Skin epidermis (tissue), 12 donors: ENCODE measurements around the gene NPPB.
"Not testable (repeated sequence)": the region's sequence is repeated elsewhere in the genome, so short reads cannot be mapped to it uniquely, and the experiment has no call there.

ENCODE experiments used
- H3K27ac ChIP-seq, 21 experiments: fragments of 200-600 bp; sonication (generic) in 11 of 21; one replicate each; pipeline ENCODE4 v1.5.0; 2020; ENCODE audit warnings: mild to moderate bottlenecking in 3 of 21, inconsistent platforms in 2 of 21, moderate library complexity in 2 of 21
- H3K4me3 ChIP-seq, 7 experiments: fragments of 200-600 bp; sonication (generic) in 2 of 7; one replicate each; pipeline ENCODE4 v1.5.0; 2020; ENCODE audit warnings: inconsistent platforms in 2 of 7, mild to moderate bottlenecking in 2 of 7, moderate library complexity in 1 of 7

NPPB gene

DNA sequence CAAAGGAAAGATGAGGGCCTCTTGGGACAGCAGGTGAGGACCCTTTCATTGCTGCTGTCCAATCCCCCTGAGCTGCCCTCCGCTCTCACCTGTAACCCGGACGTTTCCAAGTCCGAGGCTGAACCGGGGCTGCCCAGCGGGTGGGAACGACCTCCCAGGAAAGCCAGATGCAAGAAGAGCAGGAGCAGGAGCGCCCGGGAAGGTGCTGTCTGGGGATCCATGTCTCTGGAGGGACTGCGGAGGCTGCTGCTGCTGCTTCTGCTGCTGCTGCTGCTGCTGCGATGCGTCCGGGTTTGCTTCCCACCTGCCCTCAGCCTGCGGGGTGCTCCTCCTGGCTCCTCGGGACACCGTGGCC lies at the start of gene NPPB:
NPPB (minus strand) TSS at position 333 of the 355 bp plus-strand sequence; CDS start at position 221, 112 bp downstream.
- H3K4me3 ChIP-seq: no peak within 1 kb of the TSS
- H3K27ac ChIP-seq: no peak within 1 kb of the TSS

DNA sequence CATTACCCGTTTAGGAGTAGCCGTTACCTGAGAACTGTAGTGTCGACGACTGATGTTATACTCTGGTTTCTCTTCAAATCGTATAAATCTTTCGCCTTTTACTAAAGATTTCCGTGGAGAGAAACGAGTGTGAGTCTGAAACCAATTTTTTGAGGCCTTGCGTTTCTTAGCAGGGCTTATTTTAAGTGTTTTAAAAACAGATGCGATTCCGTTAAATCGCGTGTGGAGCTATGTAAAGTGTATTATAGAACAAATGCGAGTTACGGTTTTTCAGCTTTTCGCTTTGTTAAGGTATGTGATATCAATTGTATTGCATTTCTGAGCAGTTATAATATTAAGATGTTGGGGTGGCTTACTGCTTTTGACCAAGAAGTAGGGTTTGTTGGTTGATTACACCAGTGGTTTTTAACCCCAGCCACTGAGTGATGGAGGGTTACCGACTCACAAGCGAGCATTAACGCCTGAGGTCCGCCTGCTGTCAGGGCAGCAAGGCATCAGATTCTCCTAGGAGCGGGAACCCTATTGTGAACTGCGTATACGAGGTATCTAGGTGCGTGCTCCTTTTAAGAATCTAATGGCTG lies 49.4 kb upstream of the NPPB start:
- H3K4me3 ChIP-seq: peak overlapping the region; percentile 27 to 50 (median 46)
- H3K27ac ChIP-seq: peak overlapping the region; percentile 60 to 99 (median 97)

GRCh38 chr1:11907275-11908094 lies 48.7 kb upstream of the NPPB start:
- peak overlapping the region in 20 of 21 experiments; percentile 84 to 99 (median 97) for H3K27ac ChIP-seq
- peak overlapping the region in 2 of 7 experiments; percentile 46 to 49 for H3K4me3 ChIP-seq

- no peak overlapping the region for H3K4me3 ChIP-seq
- no peak overlapping the region for H3K27ac ChIP-seq
Measured at GRCh38 chr1:11906870-11907269, 48.1 kb upstream of the NPPB start.

DNA sequence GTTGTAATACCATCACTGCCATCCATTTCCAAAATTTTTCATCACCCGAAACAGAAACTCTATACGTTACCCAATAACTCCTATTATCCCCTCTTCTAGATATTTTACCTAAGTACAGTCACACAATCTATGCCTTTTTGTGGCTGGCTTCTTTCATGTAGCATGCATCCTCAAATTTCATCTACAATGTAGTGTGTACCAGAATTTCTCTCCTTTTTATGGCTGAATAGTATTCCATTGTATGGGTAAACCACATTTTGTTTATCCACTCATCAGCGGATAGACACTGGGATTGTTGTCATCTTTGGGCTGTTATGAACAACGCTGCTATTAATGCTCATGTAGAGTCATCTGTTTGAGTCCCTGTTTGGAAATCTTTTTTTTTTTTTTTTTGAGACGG lies 46.2 kb upstream of the NPPB start:
- Histone ChIP-seq H3K27ac (no peak overlapping the region), H3K4me3 (no peak overlapping the region)

DNA sequence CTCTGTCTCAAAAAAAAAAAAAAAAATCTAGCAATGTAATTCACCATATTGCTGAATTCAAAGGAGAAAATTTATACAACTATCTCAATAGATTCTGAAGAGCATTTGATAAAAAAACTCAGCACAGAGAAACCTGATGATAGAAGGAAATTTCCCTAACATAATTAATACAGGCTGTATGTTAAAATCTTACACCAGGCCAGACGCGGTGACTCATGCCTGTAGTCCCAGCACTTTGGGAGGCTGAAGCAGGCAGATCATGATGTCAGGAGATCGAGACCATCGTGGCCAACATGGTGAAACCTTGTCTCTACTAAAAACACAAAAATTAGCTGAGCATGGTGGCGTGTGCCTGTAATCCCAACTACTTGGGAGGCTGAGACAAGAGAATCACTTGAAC lies 45.4 kb upstream of the NPPB start:
- H3K27ac ChIP-seq, H3K4me3 ChIP-seq: not testable (repeated sequence)

DNA sequence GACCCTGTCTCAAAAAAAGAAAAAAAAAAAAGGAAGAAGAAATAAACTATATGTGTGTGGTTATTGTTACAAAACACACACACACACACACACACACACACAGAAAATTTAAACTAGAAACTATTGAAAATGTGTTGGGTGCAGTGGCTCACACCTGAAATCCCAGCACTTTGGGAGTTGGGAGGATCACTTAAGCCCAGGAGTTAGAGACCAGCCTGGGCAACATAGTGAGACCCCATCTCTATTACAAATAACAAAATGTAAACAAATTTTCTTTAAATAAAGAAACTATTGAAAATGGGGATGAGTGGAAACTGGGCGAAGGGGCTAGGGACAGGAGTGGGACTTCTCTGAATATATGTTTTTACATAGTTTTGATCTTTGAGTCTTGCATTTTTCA lies 44.5 kb upstream of the NPPB start:
- Histone ChIP-seq H3K4me3 (no peak overlapping the region), H3K27ac (no peak overlapping the region)

DNA sequence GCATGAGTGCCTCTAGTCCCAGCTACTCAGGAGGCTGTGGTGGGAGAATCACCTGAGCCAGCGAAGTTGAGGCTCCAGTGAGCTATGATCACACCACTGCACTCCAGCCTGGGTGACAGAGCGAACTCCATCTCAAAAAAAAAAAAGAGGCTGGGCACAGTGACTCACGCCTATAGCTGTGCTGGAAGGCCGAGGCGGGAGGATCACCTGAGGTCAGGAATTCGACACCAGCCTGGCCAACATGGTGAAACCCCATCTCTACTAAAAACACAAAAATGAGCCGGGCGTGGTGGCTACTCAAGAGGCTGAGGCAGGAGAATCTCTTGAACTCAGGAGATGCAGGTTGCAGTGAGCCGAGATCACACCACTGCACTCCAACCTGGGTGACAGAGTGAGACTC lies 42.7 kb upstream of the NPPB start:
- H3K4me3 ChIP-seq, H3K27ac ChIP-seq: not testable (repeated sequence)

DNA sequence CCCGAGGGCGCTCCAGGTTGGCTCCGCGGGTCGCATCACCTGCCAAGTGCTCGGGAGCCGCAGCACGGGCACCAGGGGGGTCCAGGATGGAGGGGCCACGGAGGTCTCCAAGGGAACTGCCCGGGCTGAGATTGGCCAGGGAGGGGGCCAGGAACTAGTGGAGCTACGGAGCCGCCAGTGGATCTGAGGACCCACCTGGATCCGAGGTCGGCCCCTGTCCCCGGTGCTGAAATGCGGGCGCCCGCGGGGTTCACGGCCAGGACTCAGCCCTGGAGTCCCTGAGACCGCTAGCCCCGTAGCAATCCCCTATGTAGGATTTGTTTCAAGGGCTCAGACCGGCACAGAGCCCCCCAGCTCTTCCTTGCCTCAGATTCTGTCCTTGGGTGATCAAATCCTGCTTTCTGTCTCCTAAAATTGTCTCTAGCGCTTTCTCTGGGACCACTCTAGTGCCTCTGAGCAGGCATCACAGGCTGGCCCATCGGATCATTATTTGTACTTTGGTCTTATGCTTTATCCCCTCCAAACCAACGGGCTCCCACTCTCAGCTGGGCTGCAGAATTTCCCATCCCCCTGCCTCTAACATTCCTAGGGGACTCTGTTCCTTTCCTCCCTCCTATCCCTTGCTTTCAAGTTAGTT lies 40.2 kb upstream of the NPPB start:
- no peak overlapping the region for H3K27ac ChIP-seq
- no peak overlapping the region for H3K4me3 ChIP-seq

GRCh38 chr1:11898086-11898785 lies 39.5 kb upstream of the NPPB start:
- Histone ChIP-seq H3K27ac (no peak overlapping the region), H3K4me3 (no peak overlapping the region)

DNA sequence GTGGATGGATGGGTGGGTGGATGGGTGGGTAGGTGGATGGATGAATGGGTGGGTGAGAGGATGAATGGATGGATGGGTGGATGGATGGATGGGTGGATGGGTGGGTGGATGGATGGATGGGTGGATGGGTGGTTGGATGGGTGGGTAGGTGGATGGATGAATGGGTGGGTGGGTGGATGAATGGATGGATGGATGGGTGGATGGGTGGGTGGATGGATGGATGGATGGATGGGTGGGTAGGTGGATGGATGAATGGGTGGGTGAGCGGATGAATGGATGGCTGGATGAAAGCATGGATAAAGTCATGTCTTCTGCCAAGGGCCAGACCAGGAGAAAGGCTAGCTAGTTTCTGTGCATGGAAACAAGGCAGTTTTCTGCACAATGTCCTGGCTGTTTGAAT lies 35.8 kb upstream of the NPPB start:
- H3K27ac ChIP-seq, H3K4me3 ChIP-seq: not testable (repeated sequence)

GRCh38 chr1:11893907-11894251 lies 35.1 kb upstream of the NPPB start:
- no peak overlapping the region for H3K27ac ChIP-seq

DNA sequence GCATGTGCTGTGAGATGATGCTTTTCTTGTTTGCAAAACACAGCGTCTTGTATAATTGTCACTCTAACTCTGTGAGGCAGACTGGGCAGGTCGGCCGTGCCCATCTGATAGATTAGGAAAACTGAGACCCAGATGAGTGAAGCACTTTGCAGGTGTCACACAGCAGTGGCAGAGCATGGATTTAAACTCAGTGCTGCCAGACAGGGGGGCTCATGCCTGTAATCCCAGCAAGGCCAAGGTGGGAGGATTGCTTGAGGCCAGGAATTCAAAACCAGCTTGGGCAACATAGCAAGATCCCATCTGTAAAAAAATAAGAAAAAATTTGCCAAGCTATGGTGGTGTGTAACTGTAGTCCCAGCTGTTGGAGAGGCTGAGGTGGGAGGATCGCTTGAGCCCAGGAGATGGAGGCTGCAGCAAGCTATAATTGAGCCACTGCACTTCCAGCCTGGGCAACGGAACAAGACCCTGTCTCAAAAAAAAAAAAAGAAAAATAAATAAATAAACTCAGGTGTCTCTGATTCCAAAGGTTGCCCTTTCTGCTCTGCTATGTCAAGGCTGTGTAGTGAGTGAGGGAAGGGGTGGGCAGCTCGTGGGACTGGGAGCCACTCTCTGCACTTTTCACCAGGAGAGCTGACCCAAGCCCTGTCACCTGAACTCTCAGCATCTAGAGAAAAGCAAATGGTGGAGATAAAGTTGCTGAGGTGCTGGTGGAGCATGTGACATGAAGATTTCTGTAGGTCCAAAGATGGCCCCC lies 32.9 kb upstream of the NPPB start:
- Histone ChIP-seq H3K4me3 (no peak overlapping the region), H3K27ac (no peak overlapping the region)

More at GRCh38 chr1:11893907-11894251, 35.1 kb upstream of the NPPB start:
- H3K4me3 ChIP-seq: no peak overlapping the region

- Histone ChIP-seq H3K4me3 (no peak overlapping the region), H3K27ac (no peak overlapping the region)
Measured at GRCh38 chr1:11888877-11889208, 30.1 kb upstream of the NPPB start.

- Histone ChIP-seq H3K4me3 (no peak overlapping the region), H3K27ac (no peak overlapping the region)
Measured at GRCh38 chr1:11888206-11888876, 29.6 kb upstream of the NPPB start.

GRCh38 chr1:11887666-11888007 lies 28.9 kb upstream of the NPPB start:
- Histone ChIP-seq H3K4me3 (no peak overlapping the region), H3K27ac (no peak overlapping the region)

- Histone ChIP-seq H3K27ac (no peak overlapping the region), H3K4me3 (no peak overlapping the region)
Measured at GRCh38 chr1:11886986-11887665, 28.4 kb upstream of the NPPB start.

GRCh38 chr1:11885916-11886315 lies 27.2 kb upstream of the NPPB start:
- no peak overlapping the region for H3K27ac ChIP-seq
- H3K4me3 ChIP-seq: no peak overlapping the region
